HEK293 (cell line): Measurements from ENCODE around the gene TBP.
A peak's percentile ranks its signal among the peaks of the same experiment; 100 is the strongest.

Experiments used
- CTCF ChIA-PET: fragments of 350-600 bp; formaldehyde crosslinking; extraction: SDS; loops from one replicate; lab custom pipeline; 2021; ENCODE audit warnings: antibody characterized with exemption; lab: Yijun Ruan, JAX
- POLR2A ChIA-PET: fragments of 300-600 bp; formaldehyde crosslinking; extraction: SDS; loops from one replicate; lab custom pipeline; 2020; ENCODE audit warnings: antibody characterized with exemption, inconsistent platforms; lab: Yijun Ruan, JAX
- H3K27ac ChIP-seq: fragments of 200-500 bp; sonication (Bioruptor generic); 2 replicates; pipeline ENCODE4 v1.5.1; 2014; ENCODE audit warnings: low read depth, low read length, control low read depth, inconsistent platforms; ENCODE audit errors: extremely low read depth
- H3K36me3 ChIP-seq, 2 experiments: fragments of 200-500 bp in 1 of 2; sonication (Bioruptor generic) in 1 of 2; 1 replicate in 1 of 2; 2 replicates in 1 of 2; pipeline ENCODE4 v1.5.1; 2014 to 2017; ENCODE audit warnings: inconsistent platforms in 2 of 2, low read length in 2 of 2; ENCODE audit not compliant: control insufficient read depth in 2 of 2, insufficient read depth in 1 of 2
- H3K4me1 ChIP-seq: fragments of 200-500 bp; sonication (Bioruptor generic); 2 replicates; pipeline ENCODE4 v1.5.1; 2014; ENCODE audit warnings: mild to moderate bottlenecking, low read length, inconsistent platforms; ENCODE audit not compliant: control insufficient read depth, insufficient read depth
- H3K4me3 ChIP-seq: 2 replicates; pipeline ENCODE4 v1.5.1; 2011; ENCODE audit warnings: low read depth, mild to moderate bottlenecking, control low read depth, low read length, moderate library complexity
- H3K9me3 ChIP-seq: fragments of 200-500 bp; sonication (Bioruptor generic); 2 replicates; pipeline ENCODE4 v1.5.1; 2014; ENCODE audit warnings: low read depth, low read length, inconsistent platforms; ENCODE audit not compliant: control insufficient read depth, insufficient read depth
- AEBP2 ChIP-seq: fragments of 450-650 bp; formaldehyde crosslinking; IDR thresholded peaks from 2 replicates; pipeline ENCODE4 v1.5.1; 2016; ENCODE audit warnings: missing biosample characterization, missing genetic modification characterization, borderline replicate concordance
- GLIS1 ChIP-seq: fragments of 450-650 bp; formaldehyde crosslinking; IDR thresholded peaks from 2 replicates; pipeline ENCODE4 v1.5.1; 2016; ENCODE audit warnings: missing biosample characterization, missing genetic modification characterization
- KLF9 ChIP-seq: fragments of 450-650 bp; formaldehyde crosslinking; IDR thresholded peaks from 2 replicates; pipeline ENCODE4 v1.5.1; 2016; ENCODE audit warnings: missing biosample characterization, missing genetic modification characterization, low read depth
- MZF1 ChIP-seq: fragments of 450-650 bp; formaldehyde crosslinking; IDR thresholded peaks from 2 replicates; pipeline ENCODE4 v1.5.1; 2017; ENCODE audit warnings: missing biosample characterization, missing genetic modification characterization, borderline replicate concordance
- PATZ1 ChIP-seq: fragments of 450-650 bp; formaldehyde crosslinking; IDR thresholded peaks from 2 replicates; pipeline ENCODE4 v1.5.1; 2016; ENCODE audit warnings: missing biosample characterization, missing genetic modification characterization
- SETDB1 ChIP-seq: IDR thresholded peaks from one replicate; pipeline ENCODE4 v1.6.1; 2017; ENCODE audit warnings: mild to moderate bottlenecking, low read length, moderate library complexity, mixed read lengths; ENCODE audit not compliant: insufficient read length
- SP2 ChIP-seq: fragments of 450-650 bp; formaldehyde crosslinking; IDR thresholded peaks from 2 replicates; pipeline ENCODE4 v1.5.1; 2016; ENCODE audit warnings: missing biosample characterization, missing genetic modification characterization
- SP3 ChIP-seq: fragments of 450-650 bp; formaldehyde crosslinking; IDR thresholded peaks from 2 replicates; pipeline ENCODE4 v1.5.1; 2016; ENCODE audit warnings: missing biosample characterization, missing genetic modification characterization
- SP7 ChIP-seq: fragments of 450-650 bp; formaldehyde crosslinking; IDR thresholded peaks from 2 replicates; pipeline ENCODE4 v1.5.1; 2016; ENCODE audit warnings: missing biosample characterization, missing genetic modification characterization
- TRIM28 ChIP-seq: IDR thresholded peaks from 2 replicates; pipeline ENCODE4 v1.6.1; 2011; ENCODE audit warnings: low read length, control low read depth, borderline replicate concordance
- ZBTB48 ChIP-seq: fragments of 450-650 bp; formaldehyde crosslinking; IDR thresholded peaks from 2 replicates; pipeline ENCODE4 v1.5.1; 2016; ENCODE audit warnings: missing biosample characterization, missing genetic modification characterization
- ZFP41 ChIP-seq: fragments of 450-650 bp; formaldehyde crosslinking; IDR thresholded peaks from 2 replicates; pipeline ENCODE4 v1.5.1; 2016; ENCODE audit warnings: missing biosample characterization, missing genetic modification characterization, borderline replicate concordance
- ZNF140 ChIP-seq: fragments of 450-650 bp; formaldehyde crosslinking; IDR thresholded peaks from 2 replicates; pipeline ENCODE4 v1.5.1; 2016; ENCODE audit warnings: missing biosample characterization, missing genetic modification characterization
- ZNF211 ChIP-seq: fragments of 450-650 bp; formaldehyde crosslinking; IDR thresholded peaks from 2 replicates; pipeline ENCODE4 v1.5.1; 2016; ENCODE audit warnings: low read depth, missing biosample characterization, missing genetic modification characterization
- ZNF266 ChIP-seq: fragments of 450-650 bp; formaldehyde crosslinking; IDR thresholded peaks from 2 replicates; pipeline ENCODE4 v1.5.1; 2016; ENCODE audit warnings: missing biosample characterization, missing genetic modification characterization, low read depth
- ZNF335 ChIP-seq: fragments of 450-650 bp; formaldehyde crosslinking; conservative IDR thresholded peaks from 2 replicates; pipeline ENCODE4 v1.5.1; 2016; ENCODE audit warnings: missing biosample characterization, missing genetic modification characterization
- ZNF394 ChIP-seq: fragments of 450-650 bp; formaldehyde crosslinking; IDR thresholded peaks from 2 replicates; pipeline ENCODE4 v1.5.1; 2016; ENCODE audit warnings: missing biosample characterization, missing genetic modification characterization, mild to moderate bottlenecking, moderate library complexity, borderline replicate concordance
- ZNF423 ChIP-seq: fragments of 450-650 bp; formaldehyde crosslinking; IDR thresholded peaks from 2 replicates; pipeline ENCODE4 v1.5.1; 2016; ENCODE audit warnings: missing biosample characterization, missing genetic modification characterization
- ZNF501 ChIP-seq: fragments of 450-650 bp; formaldehyde crosslinking; IDR thresholded peaks from 2 replicates; pipeline ENCODE4 v1.5.1; 2016; ENCODE audit warnings: missing biosample characterization, missing genetic modification characterization
- ZNF529 ChIP-seq: fragments of 450-650 bp; formaldehyde crosslinking; IDR thresholded peaks from 2 replicates; pipeline ENCODE4 v1.5.1; 2017; ENCODE audit warnings: missing genetic modification characterization, missing biosample characterization; ENCODE audit not compliant: insufficient replicate concordance
- ZNF585B ChIP-seq: fragments of 450-650 bp; formaldehyde crosslinking; IDR thresholded peaks from 2 replicates; pipeline ENCODE4 v1.5.1; 2016; ENCODE audit warnings: missing biosample characterization, missing genetic modification characterization
- ZNF600 ChIP-seq: fragments of 450-650 bp; formaldehyde crosslinking; IDR thresholded peaks from 2 replicates; pipeline ENCODE4 v1.5.1; 2016; ENCODE audit warnings: missing biosample characterization, missing genetic modification characterization
- ZNF610 ChIP-seq: fragments of 450-650 bp; formaldehyde crosslinking; IDR thresholded peaks from 2 replicates; pipeline ENCODE4 v1.5.1; 2016; ENCODE audit warnings: missing biosample characterization, missing genetic modification characterization, borderline replicate concordance
- ZNF701 ChIP-seq: fragments of 450-650 bp; formaldehyde crosslinking; IDR thresholded peaks from 2 replicates; pipeline ENCODE4 v1.5.1; 2016; ENCODE audit warnings: missing biosample characterization, missing genetic modification characterization
- ZNF792 ChIP-seq: fragments of 450-650 bp; formaldehyde crosslinking; IDR thresholded peaks from 2 replicates; pipeline ENCODE4 v1.5.1; 2016; ENCODE audit warnings: missing biosample characterization, missing genetic modification characterization

TBP gene

GRCh38 chr6:170555305-170555704 is 1.1 kb downstream of the TBP start:
- peaks cover 11 to 50% of the 10 kb centered on the region in 2 experiments for H3K36me3 ChIP-seq
- H3K9me3 ChIP-seq = no peaks in the 10 kb centered on the region
- CTCF ChIA-PET = interaction anchor here (1.0 kb wide), 2 partner anchors 26 to 724 kb away, joined by 3 to 4 read pairs; no protein-coding TSS in a partner anchor
- peak overlapping the region; percentile 98 for H3K4me3 ChIP-seq
- POLR2A ChIA-PET = interaction anchor here (3.1 kb wide), 1 partner anchor 29 kb away, joined by 16 read pairs; the partner anchor contains the start of gene PDCD2
- TF ChIP-seq SETDB1 (no peak), ZBTB48 (tag by site-specific recombination) (0 out of 2 replicates have a peak, but pooled peaks have one; percentile 22), ZNF600 (tag by site-specific recombination) (peak; percentile 49; the same call in 1 of the 2 replicates)
- no peak overlapping the region for H3K27ac ChIP-seq
- H3K4me1 ChIP-seq = peaks cover 9% of the 10 kb centered on the region

GRCh38 chr6:170561555-170561954 is 7.4 kb downstream of the TBP start:
- Histone ChIP-seq H3K9me3 (no peaks in the 10 kb centered on the region), H3K36me3 (peaks cover 59 to 92% of the 10 kb centered on the region in 2 experiments), H3K4me3 (no peak overlapping the region), H3K27ac (no peak overlapping the region), H3K4me1 (no peaks in the 10 kb centered on the region)
- no peak for TF ChIP-seq ZNF585B
- no peak for TF ChIP-seq ZNF211 (tag by site-specific recombination)
- TF ChIP-seq SP7 (tag by site-specific recombination) = no peak
- ChIA-PET CTCF (no interaction called here), POLR2A (interaction anchor here (1.1 kb wide), 1 partner anchor 23 kb away, joined by 4 read pairs; the partner anchor contains the start of gene PDCD2)

GRCh38 chr6:170564936-170565530 is 10.9 kb downstream of the TBP start:
- Histone ChIP-seq H3K27ac (no peak overlapping the region), H3K4me3 (no peak overlapping the region), H3K36me3 (peaks cover 73 to 93% of the 10 kb centered on the region in 2 experiments), H3K9me3 (no peaks in the 10 kb centered on the region), H3K4me1 (no peaks in the 10 kb centered on the region)
- TF ChIP-seq KLF9 (tag by site-specific recombination) (no peak), ZNF701 (no peak), ZNF266 (tag by site-specific recombination) (no peak), ZFP41 (tag by site-specific recombination) (no peak), SP3 (tag by site-specific recombination) (no peak), GLIS1 (tag by site-specific recombination) (no peak), ZNF792 (tag by site-specific recombination) (no peak)
- POLR2A ChIA-PET = no interaction called here
- CTCF ChIA-PET = interaction anchor here (1.1 to 1.2 kb wide), 2 partner anchors 10 to 35 kb away, joined by 3 read pairs; no protein-coding TSS in a partner anchor

GRCh38 chr6:170572704-170573466 is 18.7 kb downstream of the TBP start:
- ChIA-PET CTCF (interaction anchor here (0.8 to 1.5 kb wide), 2 partner anchors 11 to 36 kb away, joined by 3 to 4 read pairs; no protein-coding TSS in a partner anchor), POLR2A (no interaction called here)
- Histone ChIP-seq H3K36me3 (peaks cover 54 to 93% of the 10 kb centered on the region in 2 experiments), H3K9me3 (no peaks in the 10 kb centered on the region), H3K27ac (no peak overlapping the region), H3K4me3 (no peak overlapping the region), H3K4me1 (no peaks in the 10 kb centered on the region)
- TF ChIP-seq ZNF140 (no peak), PATZ1 (tag by site-specific recombination) (no peak), ZNF610 (tag by site-specific recombination) (no peak), SP3 (tag by site-specific recombination) (no peak), ZNF423 (no peak), TRIM28 (no peak), SP2 (tag by site-specific recombination) (no peak), ZNF501 (tag by site-specific recombination) (no peak), ZNF335 (tag by site-specific recombination) (no peak), AEBP2 (no peak), MZF1 (tag by site-specific recombination) (no peak), ZNF394 (no peak), ZNF529 (tag by site-specific recombination) (no peak)
